ENCODE data around the gene KPNA1. TPM values are rescaled to one million over a fixed set of nuclear protein-coding genes. Genes with fewer than 3 reads are reported as not detected.

KPNA1 gene
- total and polyA plus RNA-seq, 4 donors = 10.8 to 55.2 (median 28.9) TPM

DNA sequence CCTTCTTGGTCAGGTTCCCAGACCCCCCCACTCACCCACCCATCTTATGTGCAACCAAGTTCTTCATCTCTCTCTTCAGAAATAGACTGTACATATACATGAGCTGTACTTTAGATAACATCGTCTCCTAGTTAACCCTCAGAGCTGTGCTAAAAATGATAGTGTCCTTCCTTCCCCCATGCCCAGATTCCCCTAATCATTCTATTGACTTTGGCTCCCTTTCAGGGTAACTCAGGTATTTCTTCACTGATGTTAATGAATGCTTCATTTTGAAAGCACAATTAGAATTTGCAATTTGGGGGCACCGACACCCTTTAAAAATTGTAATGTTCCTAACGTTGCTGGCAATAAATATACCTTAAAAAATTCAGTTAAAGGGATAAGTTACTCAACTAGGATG lies 38.4 kb upstream of the KPNA1 start:
- Histone ChIP-seq H3K27ac (ENCODE audit: low read depth in 1 of 2, low read length in 1 of 2) (no peak overlapping the region), H3K4me3 (no peak overlapping the region), H3K4me1 (ENCODE audit: control insufficient read depth in 5 of 5, insufficient read depth in 5 of 5, low read length in 5 of 5) (peaks cover 0 to 21% (median 3%) of the 10 kb centered on the region in 5 donors), H3K27me3 (ENCODE audit: control insufficient read depth in 3 of 3, insufficient read depth in 3 of 3, low read length in 2 of 3) (no peaks in the 10 kb centered on the region), H3K9me3 (ENCODE audit: control insufficient read depth in 4 of 4, insufficient read depth in 3 of 4, low read length in 3 of 4) (no peaks in the 10 kb centered on the region), H3K9ac (ENCODE audit: insufficient read depth in 1 of 2, low read length in 2 of 2) (no peak overlapping the region), H3K36me3 (ENCODE audit: control insufficient read depth in 4 of 4, insufficient read depth in 4 of 4, low read length in 4 of 4) (peaks cover 15 to 42% (median 22%) of the 10 kb centered on the region in 4 donors)
- WGBS, 2 donors = 82 to 84% methylated on average over 3 of the region's 3 CpGs
- no peak for TF ChIP-seq CTCF (IDR thresholded peaks at IDR 0.05; ENCODE audit: control extremely low read depth, extremely low read depth)
- DNase-seq (no peak), ATAC-seq (ENCODE audit: insufficient read depth, low FRiP score) (no peak)

- Histone ChIP-seq H3K4me3 (no peak overlapping the region), H3K9me3 (ENCODE audit: control insufficient read depth in 4 of 4, insufficient read depth in 3 of 4, low read length in 3 of 4) (no peaks in the 10 kb centered on the region), H3K36me3 (ENCODE audit: control insufficient read depth in 4 of 4, insufficient read depth in 4 of 4, low read length in 4 of 4) (peaks cover 11 to 35% (median 28%) of the 10 kb centered on the region in 4 donors), H3K27me3 (ENCODE audit: control insufficient read depth in 3 of 3, insufficient read depth in 3 of 3, low read length in 2 of 3) (no peaks in the 10 kb centered on the region), H3K4me1 (ENCODE audit: control insufficient read depth in 5 of 5, insufficient read depth in 5 of 5, low read length in 5 of 5) (peaks cover 0 to 22% (median 0%) of the 10 kb centered on the region in 5 donors), H3K9ac (ENCODE audit: insufficient read depth in 1 of 2, low read length in 2 of 2) (no peak overlapping the region), H3K27ac (ENCODE audit: low read depth in 1 of 2, low read length in 1 of 2) (no peak overlapping the region)
- no peak for ATAC-seq (ENCODE audit: insufficient read depth, low FRiP score)
- TF ChIP-seq CTCF (IDR thresholded peaks at IDR 0.05; ENCODE audit: control extremely low read depth, extremely low read depth) = no peak
- peak; percentile 77 to 97 (median 95) for DNase-seq
- 79 to 86% methylated on average over 1 of the region's 1 CpG for WGBS, 2 donors
These were observed 33.9 kb upstream of the KPNA1 start for GRCh38 chr3:122548619-122549018.

DNA sequence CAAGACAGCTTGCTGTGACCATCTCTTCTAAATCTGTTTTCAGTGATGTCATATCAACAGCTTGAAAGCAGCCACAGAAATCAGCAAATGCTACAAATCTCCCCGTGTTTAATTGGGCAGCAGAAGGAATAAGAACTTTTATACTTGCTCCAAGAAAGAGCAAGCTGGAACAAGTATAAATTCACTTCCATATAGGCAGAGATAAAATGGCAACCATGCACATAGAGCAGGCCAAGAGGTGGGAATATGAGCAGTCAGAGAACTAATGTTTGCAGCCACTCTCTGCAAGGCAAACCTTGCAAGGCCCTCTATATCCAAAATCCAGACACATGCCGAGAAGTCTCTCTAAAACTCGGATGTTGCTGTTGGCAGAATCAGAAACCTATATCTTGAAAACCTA lies 33.3 kb upstream of the KPNA1 start:
- Histone ChIP-seq H3K9me3 (ENCODE audit: control insufficient read depth in 4 of 4, insufficient read depth in 3 of 4, low read length in 3 of 4) (no peaks in the 10 kb centered on the region), H3K27ac (ENCODE audit: low read depth in 1 of 2, low read length in 1 of 2) (no peak overlapping the region), H3K4me3 (no peak overlapping the region), H3K4me1 (ENCODE audit: control insufficient read depth in 5 of 5, insufficient read depth in 5 of 5, low read length in 5 of 5) (peaks cover 0 to 22% (median 0%) of the 10 kb centered on the region in 5 donors), H3K27me3 (ENCODE audit: control insufficient read depth in 3 of 3, insufficient read depth in 3 of 3, low read length in 2 of 3) (no peaks in the 10 kb centered on the region), H3K36me3 (ENCODE audit: control insufficient read depth in 4 of 4, insufficient read depth in 4 of 4, low read length in 4 of 4) (peaks cover 11 to 34% (median 27%) of the 10 kb centered on the region in 4 donors), H3K9ac (ENCODE audit: insufficient read depth in 1 of 2, low read length in 2 of 2) (no peak overlapping the region)
- 87 to 89% methylated on average over 3 of the region's 3 CpGs for WGBS, 2 donors
- DNase-seq (peak in 2 of 3 donors; percentile 66 to 73), ATAC-seq (ENCODE audit: insufficient read depth, low FRiP score) (no peak)
- no peak for TF ChIP-seq CTCF (IDR thresholded peaks at IDR 0.05; ENCODE audit: control extremely low read depth, extremely low read depth)

GRCh38 chr3:122546151-122546550 lies 31.4 kb upstream of the KPNA1 start:
- Histone ChIP-seq H3K9me3 (ENCODE audit: control insufficient read depth in 4 of 4, insufficient read depth in 3 of 4, low read length in 3 of 4) (no peaks in the 10 kb centered on the region), H3K4me1 (ENCODE audit: control insufficient read depth in 5 of 5, insufficient read depth in 5 of 5, low read length in 5 of 5) (peaks cover 0 to 22% (median 0%) of the 10 kb centered on the region in 5 donors), H3K36me3 (ENCODE audit: control insufficient read depth in 4 of 4, insufficient read depth in 4 of 4, low read length in 4 of 4) (peaks cover 11 to 33% (median 19%) of the 10 kb centered on the region in 4 donors), H3K27ac (ENCODE audit: low read depth in 1 of 2, low read length in 1 of 2) (no peak overlapping the region), H3K4me3 (no peak overlapping the region), H3K9ac (ENCODE audit: insufficient read depth in 1 of 2, low read length in 2 of 2) (no peak overlapping the region), H3K27me3 (ENCODE audit: control insufficient read depth in 3 of 3, insufficient read depth in 3 of 3, low read length in 2 of 3) (no peaks in the 10 kb centered on the region)
- WGBS, 2 donors = 83 to 90% methylated on average over 5 of the region's 5 CpGs
- TF ChIP-seq CTCF (IDR thresholded peaks at IDR 0.05; ENCODE audit: control extremely low read depth, extremely low read depth) = no peak
- ATAC-seq (ENCODE audit: insufficient read depth, low FRiP score) (no peak), DNase-seq (peak in 2 of 3 donors; percentile 54 to 61)

All from lung (tissue), 12 donors.